Heart right ventricle (tissue), 16 donors: Measurements from ENCODE around the gene ABCB11. TPM values are rescaled to one million over a fixed set of nuclear protein-coding genes. Genes with fewer than 3 reads are reported as not detected.

Source experiments
- ATAC-seq, 8 donors: fragments of 200-7000 bp; cut with Tn5 transposase; one replicate each; pipeline ENCODE4 v1.9.1; 2020; ENCODE audit warnings: mild to moderate bottlenecking in 8 of 8, moderate library complexity in 8 of 8, moderate number of reproducible peaks in 1 of 8
- DNase-seq, 2 donors: peaks; one replicate each; pipeline ENCODE4 v3.0.0-alpha.2; 2020
- H3K27ac ChIP-seq, 10 donors: fragments of 200-600 bp; sonication (generic) in 2 of 10; one replicate each; pipeline versions ENCODE4 v1.5.0 to v1.8.0; 2020 to 2022; ENCODE audit warnings: mild to moderate bottlenecking in 3 of 10
- H3K27me3 ChIP-seq, 7 donors: fragments of 200-600 bp; one replicate each; pipeline ENCODE4 v1.8.0; 2021 to 2022; ENCODE audit warnings: mild to moderate bottlenecking in 2 of 7
- H3K36me3 ChIP-seq, 9 donors: fragments of 200-600 bp; sonication (generic) in 1 of 9; one replicate each; pipeline versions ENCODE4 v1.5.0 to v1.8.0; 2020 to 2022; ENCODE audit warnings: mild to moderate bottlenecking in 2 of 9
- H3K4me1 ChIP-seq, 9 donors: fragments of 200-600 bp; sonication (generic) in 1 of 9; one replicate each; pipeline versions ENCODE4 v1.5.0 to v1.8.0; 2020 to 2022; ENCODE audit warnings: mild to moderate bottlenecking in 4 of 9
- H3K4me3 ChIP-seq, 10 donors: fragments of 200-600 bp; sonication (generic) in 2 of 10; one replicate each; pipeline versions ENCODE4 v1.5.0 to v1.8.0; 2020 to 2022; ENCODE audit warnings: mild to moderate bottlenecking in 7 of 10, moderate library complexity in 2 of 10
- H3K9me3 ChIP-seq, 11 donors: fragments of 200-600 bp in 10 of 11; sonication (generic) in 2 of 11; one replicate each; pipeline versions ENCODE4 v1.5.0 to v1.8.0; 2013 to 2022; ENCODE audit warnings: mild to moderate bottlenecking in 2 of 11, control low read depth in 1 of 11, moderate library complexity in 1 of 11
- CTCF ChIP-seq, 9 donors: fragments of 200-600 bp; sonication (generic) in 2 of 9; IDR thresholded peaks; one replicate each; pipeline versions ENCODE4 v1.5.0 to v1.8.0; 2021 to 2022; ENCODE audit warnings: antibody characterized with exemption in 9 of 9, mild to moderate bottlenecking in 5 of 9, moderate library complexity in 1 of 9
- WGBS, 2 donors: extraction: QIAGEN DNeasy Blood & Tissue Kit; methylation state at CpG; one replicate each; pipeline ENCODE4 v1.1.7; 2013; ENCODE audit warnings: inconsistent platforms in 1 of 2; 5-methylcytosine and 5-hydroxymethylcytosine counted together
- intact Hi-C, 10 donors: fragments of 100-400 bp; cut with DNase I; formaldehyde crosslinking; loops; one replicate each; pipeline versions ENCODE4 v1.11.1 to v1.14.2; 2022
- polyA plus RNA-seq, 2 donors: library from polyadenylated mRNA; stranded (reverse); fragments of 200-250 nt; gene quantifications; one replicate each; pipeline ENCODE4 v1.2.3, GENCODE V29; 2013
- total RNA-seq, 10 donors: library from RNA; stranded (reverse); fragmentation: NEBNext Ultra II Directional in 3 of 10; extraction: Animal tissue kit (Norgen Biotek cat#: 25700) in 3 of 10; gene quantifications; one replicate each; pipeline versions ENCODE4 v1.2.1 to v1.2.4, GENCODE V29; 2021 to 2023
- donor health status: Arrhythmogenic right ventricular cardiomyopathy.
- donor health status: ischemic (EF 13 %, LVEDD 7.1; RV severe dilation, severe dysfunction).
- donor health status: healthy with polysubstance abuse.
- donor health status: DM: no; HTN: yes; CAD: no.
- donor health status: DM: no; HTN: no; CAD: no.
- donor health status: ischemic (EF 25% LVEDD 6.9; RV normal size, moderate dysfunction).
- donor health status: ischemic (EF 25% LVEDD 5.7; RV mildly dilated, moderate dysfunction).
- donor health status: healthy.
- donor health status: DM: yes; HTN: yes; CAD: no.
- donor health status: Ischemic cardiomyopathy.
- donor health status: ischemic (EF 35%, LVEDD 5.7; RV mildly dilated, moderate dysfunction).
- donor health status: nonischemic (EF 11% LVEDD 7.7; RV severe dilation, severe dysfunction).
- donor health status: DM: yes; HTN: yes; CAD: no.
- donor health status: PGD.
- donor health status: ischemic (EF 29% LVEDD 5.4; RV normal size, mild dysfunction).
- donor health status: nonischemic (EF 23%, LVEDD 6.1; RV moderate dilation, normal function).

Gene ABCB11
- total and polyA plus RNA-seq, 12 donors = 0.01 to 0.23 (median 0.06) TPM; not detected in 7

- WGBS, 2 donors = 91 to 96% methylated on average over 2 of the region's 2 CpGs
- intact Hi-C loops = no loop called here
- no peaks in the 10 kb centered on the region for H3K4me1 ChIP-seq
Measured at GRCh38 chr2:168903888-168904287, 127.2 kb downstream of the ABCB11 start.

GRCh38 chr2:168901003-168901402 lies 130.1 kb downstream of the ABCB11 start, which contains the start of gene G6PC2:
TSS of gene G6PC2 (plus strand) at chr2:168901291. CDS start at chr2:168901332, 41 bp downstream.
- H3K4me1 ChIP-seq = no peaks in the 10 kb centered on the region
- no peak within 1 kb of the TSS for H3K4me3 ChIP-seq
- H3K27ac ChIP-seq = no peak within 1 kb of the TSS
- H3K9me3 ChIP-seq = no peaks in the 10 kb centered on the region
- H3K27me3 ChIP-seq = peaks cover 0 to 7% (median 0%) of the 10 kb centered on the region in 7 donors
- ATAC-seq = no peak
- TF ChIP-seq CTCF (IDR thresholded peaks at IDR 0.05) = no peak
- 74 to 79% methylated on average over 5 of the region's 5 CpGs for WGBS, 2 donors
- intact Hi-C loops = no loop called here
- DNase-seq = no peak
- no peaks in the 10 kb centered on the region for H3K36me3 ChIP-seq

More at GRCh38 chr2:168903888-168904287, 127.2 kb downstream of the ABCB11 start:
- H3K36me3 ChIP-seq = no peaks in the 10 kb centered on the region
- H3K4me3 ChIP-seq = no peak overlapping the region
- no peak for ATAC-seq
- no peak for TF ChIP-seq CTCF (IDR thresholded peaks at IDR 0.05)
- no peak overlapping the region for H3K27ac ChIP-seq
- DNase-seq = no peak
- peaks cover 0 to 11% (median 0%) of the 10 kb centered on the region in 7 donors for H3K27me3 ChIP-seq
- H3K9me3 ChIP-seq = no peaks in the 10 kb centered on the region

- H3K36me3 ChIP-seq = no peaks in the 10 kb centered on the region
Measured at GRCh38 chr2:168897449-168897848, 133.7 kb downstream of the ABCB11 start.

GRCh38 chr2:168896783-168897182 lies 134.3 kb downstream of the ABCB11 start:
- intact Hi-C loops = no loop called here
- ATAC-seq = no peak

More at GRCh38 chr2:168897449-168897848, 133.7 kb downstream of the ABCB11 start:
- no peak overlapping the region for H3K27ac ChIP-seq
- ATAC-seq (no peak), DNase-seq (no peak)
- H3K4me1 ChIP-seq = no peaks in the 10 kb centered on the region
- WGBS, 2 donors = 79 to 89% methylated on average over 1 of the region's 1 CpG
- H3K9me3 ChIP-seq = no peaks in the 10 kb centered on the region
- no peak overlapping the region for H3K4me3 ChIP-seq
- no peak for TF ChIP-seq CTCF (IDR thresholded peaks at IDR 0.05)
- H3K27me3 ChIP-seq = no peaks in the 10 kb centered on the region
- intact Hi-C loops = no loop called here

More at GRCh38 chr2:168896783-168897182, 134.3 kb downstream of the ABCB11 start:
- WGBS, 2 donors = 59 to 82% methylated on average over 4 of the region's 4 CpGs
- no peaks in the 10 kb centered on the region for H3K4me1 ChIP-seq
- no peaks in the 10 kb centered on the region for H3K36me3 ChIP-seq
- no peak for TF ChIP-seq CTCF (IDR thresholded peaks at IDR 0.05)
- no peaks in the 10 kb centered on the region for H3K9me3 ChIP-seq
- DNase-seq = no peak
- H3K27ac ChIP-seq = no peak overlapping the region
- no peaks in the 10 kb centered on the region for H3K27me3 ChIP-seq
- H3K4me3 ChIP-seq = no peak overlapping the region
